Activated naive CD4-positive, alpha-beta T cell treated with anti-CD3 and anti-CD28 coated beads, Interleukin-2, amount 50 U/mL, for 72 hours (primary cell): ENCODE measurements around the gene HMCN2. TPM values are rescaled to one million over a fixed set of nuclear protein-coding genes. Genes with fewer than 3 reads are reported as not detected.
"Not testable (repeated sequence)": the region's sequence is repeated elsewhere in the genome, so short reads cannot be mapped to it uniquely, and the experiment has no call there.

ENCODE experiments used
- ATAC-seq, 2 donors: fragments of 150-1000 bp; cut with Tn5 transposase; 2 replicates each; pipeline ENCODE4 v1.10.0; 2021; ENCODE audit warnings: mild to moderate bottlenecking in 2 of 2, moderate library complexity in 2 of 2
- DNase-seq, 2 donors: peaks; one replicate each; pipeline ENCODE4 v3.0.0; 2021 to 2022; ENCODE audit warnings: low spot score in 2 of 2
- H3K27ac Mint-ChIP-seq, 2 donors: one replicate each; pipeline ENCODE4 v1.8.0; 2022; ENCODE audit warnings: mild to moderate bottlenecking in 2 of 2, mixed read lengths in 2 of 2
- H3K36me3 Mint-ChIP-seq, 2 donors: one replicate each; pipeline ENCODE4 v1.8.0; 2022; ENCODE audit warnings: mixed read lengths in 2 of 2
- H3K9me3 Mint-ChIP-seq, 2 donors: one replicate each; pipeline ENCODE4 v1.8.0; 2022; ENCODE audit warnings: mixed read lengths in 2 of 2
- total RNA-seq, 2 donors: library from RNA; stranded (reverse); gene quantifications; one replicate each; pipeline ENCODE4 v1.2.3, GENCODE V29; 2022

The HMCN2 gene
- total RNA-seq, 2 donors from 2014 or later: not detected

DNA sequence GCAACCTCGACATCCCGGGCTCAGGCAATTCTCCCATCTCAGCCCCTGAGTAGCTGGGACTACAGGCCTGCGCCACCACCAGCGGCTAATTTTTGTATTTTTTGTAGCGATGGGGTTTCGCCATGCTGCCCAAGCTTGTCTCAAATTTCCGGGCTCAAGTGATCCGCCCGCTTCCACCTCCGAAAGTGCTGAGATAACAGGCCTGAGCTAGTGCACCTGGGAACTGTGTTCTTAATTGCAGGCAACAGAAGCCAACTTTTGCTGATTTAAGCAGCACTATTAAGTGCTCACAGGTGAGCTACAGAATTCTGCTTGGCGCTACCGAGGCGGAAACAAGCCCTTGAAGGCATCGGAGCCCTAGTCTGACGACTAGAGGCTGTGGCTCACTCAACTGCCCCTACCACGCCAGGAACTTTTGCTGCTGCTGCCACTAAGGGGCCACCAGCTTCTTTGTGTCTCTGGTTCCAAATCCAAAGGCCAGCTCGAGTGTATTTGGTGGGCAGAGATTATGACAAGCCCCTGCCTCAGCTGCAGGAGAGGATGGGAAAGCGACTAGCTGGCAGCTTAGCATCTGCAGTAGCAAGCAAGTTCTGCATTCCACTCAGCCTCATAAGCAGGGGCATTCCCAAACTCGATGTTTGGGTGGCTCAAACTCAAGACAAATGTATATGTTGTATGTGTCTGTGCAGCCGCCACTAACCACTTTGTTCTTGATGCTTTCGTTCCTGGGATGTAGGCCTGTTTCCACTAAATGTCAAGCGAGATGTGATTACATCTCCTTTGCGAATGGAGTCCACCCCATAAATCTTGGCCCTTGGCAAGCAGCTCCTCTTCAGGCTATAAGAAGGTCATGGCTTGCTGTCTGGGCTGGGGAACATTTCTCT, 10.6 kb upstream of the HMCN2 start:
- Mint-ChIP-seq H3K36me3 (no peaks in the 10 kb centered on the region), H3K9me3 (no peaks in the 10 kb centered on the region), H3K27ac (no peak overlapping the region)
- ATAC-seq (no peak), DNase-seq (peak in 1 of 2 donors; percentile 31)

DNA sequence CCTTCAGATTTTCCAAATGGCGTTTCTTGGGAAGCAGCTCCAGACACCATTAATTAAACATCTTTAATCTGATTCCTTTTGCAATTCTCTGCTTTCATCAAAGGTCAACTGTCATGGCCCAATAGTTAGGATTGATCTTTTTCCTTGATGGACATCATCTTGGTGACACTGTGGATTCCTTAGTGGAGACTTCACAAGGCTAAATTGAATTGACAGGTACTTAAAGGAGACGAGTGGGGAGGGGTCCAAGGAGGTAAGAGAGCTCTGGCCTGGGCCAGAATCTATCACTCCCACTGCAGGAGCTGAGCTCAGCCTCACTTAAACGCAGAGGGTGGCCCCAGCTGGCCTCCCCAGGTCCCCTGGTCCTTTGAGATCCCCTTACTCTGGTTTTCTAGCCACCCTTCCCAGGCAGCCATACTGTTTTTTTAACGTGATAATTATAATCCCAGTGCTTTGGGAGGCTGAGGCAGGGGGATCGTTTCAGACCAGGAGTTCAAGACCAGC, 9.9 kb upstream of the HMCN2 start:
- DNase-seq (no peak), ATAC-seq (no peak)
- Mint-ChIP-seq H3K27ac (no peak overlapping the region), H3K9me3 (no peaks in the 10 kb centered on the region), H3K36me3 (no peaks in the 10 kb centered on the region)

GRCh38 chr9:130256644-130257043, 8.9 kb upstream of the HMCN2 start:
- ATAC-seq (no peak), DNase-seq (no peak)
- Mint-ChIP-seq H3K36me3 (no peaks in the 10 kb centered on the region), H3K27ac (no peak overlapping the region), H3K9me3 (no peaks in the 10 kb centered on the region)

- not testable (repeated sequence) for H3K27ac Mint-ChIP-seq, DNase-seq, H3K9me3 Mint-ChIP-seq, ATAC-seq, H3K36me3 Mint-ChIP-seq
Measured at GRCh38 chr9:130258137-130258536, 7.4 kb upstream of the HMCN2 start.

DNA sequence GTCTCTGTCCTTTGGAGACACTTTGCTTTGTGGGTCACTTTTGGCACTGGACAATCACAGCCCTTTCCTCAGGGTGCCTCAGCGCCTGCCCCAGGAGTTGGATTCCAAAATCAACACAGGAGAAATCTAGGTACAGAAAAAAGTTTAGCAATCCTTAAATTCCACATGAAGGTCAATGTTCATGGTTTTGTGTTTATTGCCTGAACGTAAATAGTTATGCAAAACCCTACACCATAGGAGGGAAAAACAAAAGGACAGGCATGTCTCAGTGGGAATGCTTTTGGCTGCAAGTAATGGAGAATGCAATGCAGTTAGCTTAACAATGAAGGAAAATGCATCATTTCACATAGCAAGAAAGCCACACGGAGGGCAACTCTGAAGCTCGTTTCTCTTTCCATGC, 6.5 kb upstream of the HMCN2 start:
- no peaks in the 10 kb centered on the region for H3K9me3 Mint-ChIP-seq
- no peak for DNase-seq
- ATAC-seq: no peak
- no peak overlapping the region for H3K27ac Mint-ChIP-seq
- no peaks in the 10 kb centered on the region for H3K36me3 Mint-ChIP-seq

GRCh38 chr9:130260816-130261765, 4.5 kb upstream of the HMCN2 start:
- Mint-ChIP-seq H3K9me3 (no peaks in the 10 kb centered on the region), H3K27ac (no peak overlapping the region), H3K36me3 (no peaks in the 10 kb centered on the region)
- DNase-seq (no peak), ATAC-seq (no peak)

DNA sequence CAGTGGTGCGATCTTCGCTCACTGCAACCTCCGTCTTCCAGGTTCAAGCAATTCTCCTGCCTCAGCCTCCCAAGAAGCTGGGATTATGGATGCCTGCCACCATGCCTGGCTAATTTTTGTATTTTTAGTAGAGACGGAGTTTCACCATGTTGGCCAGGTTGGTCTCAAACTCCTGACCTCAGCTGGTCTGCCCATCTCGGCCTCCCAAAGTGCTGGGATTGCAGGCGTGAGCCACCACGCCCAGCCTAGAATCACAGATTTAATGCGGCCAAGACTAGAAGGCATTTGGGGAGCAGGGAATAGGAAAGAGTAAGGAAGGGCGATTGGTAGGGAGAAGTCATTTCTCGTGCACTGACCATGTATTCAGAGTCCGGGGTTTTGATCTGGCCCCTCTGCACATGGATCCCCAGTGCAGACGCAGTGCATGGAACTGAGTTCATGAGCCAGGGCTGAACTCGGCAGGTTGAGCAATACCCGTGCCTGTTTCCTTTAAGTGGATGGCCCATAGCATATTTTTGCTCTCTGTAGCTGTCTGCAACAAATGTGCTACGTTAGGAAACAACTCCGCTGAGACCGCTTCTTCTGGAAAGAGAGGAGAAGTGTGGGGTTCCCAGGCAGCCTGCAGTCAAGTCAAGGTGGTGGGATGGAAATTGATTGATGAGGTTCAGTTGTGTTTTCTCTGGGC, 3.4 kb upstream of the HMCN2 start:
- DNase-seq: no peak
- Mint-ChIP-seq H3K9me3 (no peaks in the 10 kb centered on the region), H3K27ac (no peak overlapping the region), H3K36me3 (peaks cover 0 to 5% of the 10 kb centered on the region in 2 donors)
- ATAC-seq: no peak

- ATAC-seq: no peak
- no peak overlapping the region for H3K27ac Mint-ChIP-seq
- no peak for DNase-seq
- peaks cover 0 to 5% of the 10 kb centered on the region in 2 donors for H3K36me3 Mint-ChIP-seq
- no peaks in the 10 kb centered on the region for H3K9me3 Mint-ChIP-seq
Measured at GRCh38 chr9:130262771-130263170, 2.8 kb upstream of the HMCN2 start.

DNA sequence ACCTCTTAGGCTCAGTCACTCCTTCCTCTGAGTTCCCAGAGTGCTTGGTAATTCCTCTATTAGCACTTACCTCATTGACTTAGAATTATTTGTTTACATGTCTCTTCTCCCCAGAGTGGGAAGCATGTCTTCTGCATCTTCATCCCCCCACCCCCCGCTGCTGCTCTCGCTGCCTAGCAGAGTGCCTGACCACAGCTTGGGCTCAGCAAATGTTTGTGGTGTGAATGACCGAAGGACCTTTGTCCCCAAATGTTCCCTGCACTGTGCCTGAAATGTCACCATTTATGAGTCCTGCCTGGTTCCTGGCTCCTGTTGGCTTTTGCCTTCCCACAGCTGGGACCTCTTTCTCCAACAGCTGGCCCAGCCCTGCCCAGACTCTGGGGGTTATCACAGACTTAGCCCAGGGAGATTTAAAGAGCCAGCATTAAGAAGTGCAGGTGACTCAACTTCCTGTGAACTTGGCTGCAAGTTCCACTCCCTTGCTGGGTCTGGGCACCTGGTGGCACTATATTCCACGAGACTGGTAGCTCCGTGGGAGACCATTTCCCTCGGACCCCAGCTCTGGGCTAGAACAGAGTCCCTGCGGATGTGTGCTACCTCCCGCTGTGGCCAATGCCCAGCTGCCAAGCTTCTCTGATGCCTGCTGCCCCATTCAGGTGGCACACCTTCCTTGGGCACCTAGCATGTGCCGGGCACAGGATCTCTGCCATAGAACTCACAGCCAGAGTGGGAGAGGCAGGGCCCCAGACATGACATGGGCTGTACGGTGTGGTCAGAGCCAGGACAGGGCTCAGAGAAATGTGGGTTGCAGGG, 1.8 kb upstream of the HMCN2 start:
- no peak for DNase-seq
- H3K36me3 Mint-ChIP-seq: peaks cover 0 to 5% of the 10 kb centered on the region in 2 donors
- H3K27ac Mint-ChIP-seq: peak overlapping the region in 1 of 2 donors; percentile 79
- H3K9me3 Mint-ChIP-seq: no peaks in the 10 kb centered on the region
- ATAC-seq: no peak

DNA sequence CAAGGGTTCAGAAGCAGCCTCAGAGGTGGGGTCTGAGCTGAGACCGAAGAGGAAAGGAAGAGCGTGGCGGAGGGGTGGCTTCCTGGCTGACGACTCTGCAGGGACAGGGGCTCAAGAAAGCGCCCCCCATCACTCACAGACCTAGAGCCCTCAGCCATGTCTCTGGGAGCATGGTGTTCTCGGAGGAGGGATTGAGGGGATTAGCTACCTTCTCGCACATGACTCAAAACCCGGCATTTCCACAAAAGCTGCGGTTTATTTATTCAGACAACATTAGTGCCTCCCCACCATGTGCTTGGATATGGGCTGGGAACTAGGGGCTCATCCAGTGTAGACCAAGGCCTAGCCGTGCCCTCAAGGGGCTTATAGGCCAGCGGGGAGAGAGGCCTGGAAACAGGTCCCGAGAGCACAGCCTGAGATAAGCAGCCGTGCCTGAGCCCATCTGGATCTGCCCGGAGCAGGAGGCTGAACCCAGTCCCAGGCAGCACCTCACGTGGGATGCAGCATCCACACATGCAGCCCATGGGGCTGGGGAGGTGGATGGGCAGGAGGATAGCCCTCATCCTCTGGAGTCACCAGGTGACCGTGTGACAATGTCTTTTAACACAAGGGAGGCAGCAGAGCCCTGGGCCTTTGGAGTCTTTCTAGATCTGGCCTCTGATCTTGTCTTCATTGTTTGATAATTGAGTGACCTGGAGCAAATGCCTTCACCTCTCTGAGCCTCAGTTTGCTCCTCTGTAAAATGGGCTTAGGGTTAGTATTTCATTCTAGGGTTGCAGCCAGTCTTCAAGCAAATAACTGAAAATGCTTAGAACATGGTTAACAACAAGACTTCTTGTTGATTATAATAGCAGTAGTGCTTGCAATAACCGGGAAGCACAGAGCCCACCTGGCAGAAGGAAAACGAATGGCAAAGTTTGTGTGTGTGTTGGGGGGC, 878 bp upstream of the HMCN2 start:
- Mint-ChIP-seq H3K9me3 (no peaks in the 10 kb centered on the region), H3K36me3 (peaks cover 0 to 5% of the 10 kb centered on the region in 2 donors), H3K27ac (peak overlapping the region in 1 of 2 donors; percentile 79)

DNA sequence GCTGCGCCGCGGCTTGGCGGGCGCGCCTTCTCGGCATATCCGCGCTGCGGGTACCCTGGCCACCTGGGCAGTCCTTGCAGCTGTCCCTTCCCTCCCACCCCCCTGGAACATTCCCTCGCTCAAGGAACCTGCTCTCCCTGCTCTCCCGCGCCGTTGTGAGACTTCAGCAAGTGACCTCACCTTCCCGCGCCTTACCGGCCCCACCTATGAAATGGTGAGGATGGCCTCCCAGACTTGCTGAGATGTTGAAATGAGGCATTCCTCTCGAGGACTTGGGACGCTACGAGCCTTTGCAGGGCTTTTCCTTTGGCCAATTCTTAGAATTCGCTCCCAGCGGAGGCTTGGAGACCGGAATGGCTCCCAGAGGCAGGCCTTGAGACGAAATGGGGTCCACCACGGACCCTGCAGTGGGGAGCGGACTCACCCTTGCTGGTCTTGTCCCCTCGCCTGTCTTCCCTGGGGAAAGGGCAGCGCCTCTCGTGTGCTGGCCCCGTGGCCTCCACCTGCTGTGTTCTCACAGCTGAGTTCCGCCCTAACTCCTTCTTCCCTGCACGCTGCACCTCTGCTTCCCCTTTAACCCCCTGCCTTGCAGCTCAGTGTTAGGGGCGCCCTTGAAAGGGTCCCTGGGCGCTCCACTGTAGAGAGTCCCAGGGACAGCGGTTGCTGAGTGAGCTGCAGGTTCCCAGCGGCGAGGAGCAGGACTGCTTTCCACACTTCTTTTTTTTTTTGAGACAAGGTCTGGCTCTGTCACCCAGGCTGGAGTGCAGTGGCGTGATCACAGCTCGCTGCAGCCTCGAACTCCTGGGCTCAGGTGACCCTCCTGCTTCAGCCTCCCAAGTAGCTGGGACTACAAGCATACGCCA, 907 bp downstream of the HMCN2 start:
- no peak for DNase-seq
- no peaks in the 10 kb centered on the region for H3K9me3 Mint-ChIP-seq
- H3K36me3 Mint-ChIP-seq: peaks cover 0 to 5% of the 10 kb centered on the region in 2 donors
- no peak overlapping the region for H3K27ac Mint-ChIP-seq
- ATAC-seq: no peak

More for the DNA sequence above, 878 bp upstream of the HMCN2 start:
- DNase-seq (no peak), ATAC-seq (no peak)

- Mint-ChIP-seq H3K9me3 (no peaks in the 10 kb centered on the region), H3K27ac (no peak overlapping the region), H3K36me3 (peaks cover 0 to 5% of the 10 kb centered on the region in 2 donors)
- DNase-seq (no peak), ATAC-seq (no peak)
Measured at GRCh38 chr9:130267930-130268329, 2.4 kb downstream of the HMCN2 start.

GRCh38 chr9:130268521-130269211, 3.1 kb downstream of the HMCN2 start:
- Mint-ChIP-seq H3K9me3 (no peaks in the 10 kb centered on the region), H3K27ac (no peak overlapping the region), H3K36me3 (peaks cover 0 to 5% of the 10 kb centered on the region in 2 donors)
- ATAC-seq (no peak), DNase-seq (no peak)

DNA sequence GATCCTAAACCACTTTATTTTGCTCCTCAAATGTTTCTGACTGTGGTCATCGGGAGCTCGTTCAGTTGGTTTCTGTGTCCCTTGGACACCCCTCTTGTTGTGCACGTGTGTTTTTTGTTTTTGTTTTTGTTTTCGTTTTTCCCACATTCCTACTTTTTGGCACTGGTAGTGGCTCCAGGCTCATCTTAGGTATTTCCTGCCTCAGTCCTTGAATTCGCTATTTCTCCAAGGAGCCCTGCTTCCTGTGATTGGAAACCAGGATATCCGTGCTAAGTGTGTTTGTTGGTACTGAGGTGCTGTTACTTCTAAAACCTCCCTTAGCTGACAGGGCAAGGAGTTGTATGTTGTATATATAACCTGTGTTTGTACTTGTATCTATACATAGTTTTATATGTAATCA, 5.9 kb downstream of the HMCN2 start:
- no peak overlapping the region for H3K27ac Mint-ChIP-seq
- H3K36me3 Mint-ChIP-seq: peaks cover 0 to 5% of the 10 kb centered on the region in 2 donors
- no peaks in the 10 kb centered on the region for H3K9me3 Mint-ChIP-seq
- DNase-seq (no peak), ATAC-seq (no peak)
